Lower leg skin (tissue), 3 donors: Measurements from ENCODE around the gene UNC50.

Experiments
- POLR2A ChIP-seq, 2 donors: fragments of 450-650 bp; IDR thresholded peaks; one replicate each; pipeline ENCODE4 v1.6.1; 2016 to 2017; ENCODE audit warnings: antibody characterized with exemption in 2 of 2, mild to moderate bottlenecking in 1 of 2, moderate library complexity in 1 of 2
- TF ChIP-seq, protein P1 (sequence below), 3 donors: fragments of 450-650 bp; IDR thresholded peaks; one replicate each; pipeline ENCODE4 v1.5.1; 2016; ENCODE audit warnings: antibody characterized with exemption in 3 of 3, mild to moderate bottlenecking in 3 of 3, moderate library complexity in 2 of 3

DNA sequence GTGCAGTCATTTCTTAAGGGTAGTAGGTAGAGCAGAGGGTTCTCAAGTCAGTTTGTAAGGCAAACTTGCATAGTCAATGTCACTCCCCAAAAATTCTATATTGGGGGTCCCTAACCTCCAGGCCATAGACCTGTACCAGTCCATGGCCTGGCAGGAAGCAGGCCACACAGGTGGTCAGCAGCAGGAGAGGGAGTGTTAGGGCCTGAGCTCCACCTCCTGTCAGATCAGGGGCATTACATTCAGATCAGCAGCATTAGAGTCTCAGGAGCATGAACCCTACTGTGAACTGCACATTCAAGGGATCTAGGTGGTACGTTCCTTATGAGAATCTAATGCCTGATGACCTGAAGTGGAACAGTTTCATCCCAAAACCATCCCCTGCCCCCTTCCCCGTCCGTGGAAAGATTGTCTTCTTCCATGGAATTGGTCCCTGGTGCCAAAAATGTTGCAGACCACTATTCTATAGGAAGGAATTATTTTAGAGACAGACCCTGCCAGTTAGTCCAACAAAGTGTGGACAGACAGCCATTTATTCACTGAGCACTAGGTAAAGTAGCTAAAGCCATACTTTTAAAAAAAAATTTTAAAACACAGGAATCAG, 6.8 kb upstream of the UNC50 start:
- no peak for TF ChIP-seq POLR2A (IDR thresholded peaks at IDR 0.05)
- TF ChIP-seq, protein P1, sequence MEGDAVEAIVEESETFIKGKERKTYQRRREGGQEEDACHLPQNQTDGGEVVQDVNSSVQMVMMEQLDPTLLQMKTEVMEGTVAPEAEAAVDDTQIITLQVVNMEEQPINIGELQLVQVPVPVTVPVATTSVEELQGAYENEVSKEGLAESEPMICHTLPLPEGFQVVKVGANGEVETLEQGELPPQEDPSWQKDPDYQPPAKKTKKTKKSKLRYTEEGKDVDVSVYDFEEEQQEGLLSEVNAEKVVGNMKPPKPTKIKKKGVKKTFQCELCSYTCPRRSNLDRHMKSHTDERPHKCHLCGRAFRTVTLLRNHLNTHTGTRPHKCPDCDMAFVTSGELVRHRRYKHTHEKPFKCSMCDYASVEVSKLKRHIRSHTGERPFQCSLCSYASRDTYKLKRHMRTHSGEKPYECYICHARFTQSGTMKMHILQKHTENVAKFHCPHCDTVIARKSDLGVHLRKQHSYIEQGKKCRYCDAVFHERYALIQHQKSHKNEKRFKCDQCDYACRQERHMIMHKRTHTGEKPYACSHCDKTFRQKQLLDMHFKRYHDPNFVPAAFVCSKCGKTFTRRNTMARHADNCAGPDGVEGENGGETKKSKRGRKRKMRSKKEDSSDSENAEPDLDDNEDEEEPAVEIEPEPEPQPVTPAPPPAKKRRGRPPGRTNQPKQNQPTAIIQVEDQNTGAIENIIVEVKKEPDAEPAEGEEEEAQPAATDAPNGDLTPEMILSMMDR (IDR thresholded peaks at IDR 0.05) = no peak
